ENCODE measurements around the gene SOS2.
A peak's percentile ranks its signal among the peaks of the same experiment; 100 is the strongest.
"Not testable (repeated sequence)": the region's sequence is repeated elsewhere in the genome, so short reads cannot be mapped to it uniquely, and the experiment has no call there.

Gene SOS2

GRCh38 chr14:50225067-50225973 is 6.1 kb downstream of the SOS2 start:
- no peak for DNase-seq

DNA sequence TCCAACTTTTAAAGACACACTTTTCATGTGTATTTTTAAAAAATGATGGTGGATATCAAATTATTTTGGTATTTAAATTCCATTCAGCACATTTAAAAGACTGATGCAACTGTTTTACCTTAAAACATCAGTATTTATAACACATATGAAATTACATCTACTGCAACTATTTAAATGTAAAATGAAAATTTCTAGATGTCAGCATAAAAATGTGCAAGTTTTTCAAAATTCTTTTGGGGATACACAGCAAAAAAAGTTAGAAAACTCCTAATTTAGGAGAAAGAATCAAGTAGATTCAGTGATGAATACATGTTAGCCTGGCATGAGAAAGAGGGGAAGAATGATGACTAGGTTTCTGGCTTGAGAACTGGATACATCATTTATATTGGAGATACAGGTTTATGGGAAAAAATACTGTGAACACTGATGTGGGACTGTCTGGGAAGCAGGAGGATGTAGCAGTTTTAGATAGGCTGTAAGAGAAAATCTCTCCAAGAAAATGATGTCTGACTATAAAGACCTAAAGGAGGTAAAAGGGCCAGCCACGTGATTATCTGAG is 9.2 kb downstream of the SOS2 start:
- DNase-seq: no peak

- no peak for DNase-seq
Measured at GRCh38 chr14:50218501-50218900, 12.9 kb downstream of the SOS2 start.

- no peak for DNase-seq
Measured at GRCh38 chr14:50215416-50215815, 16.0 kb downstream of the SOS2 start.

DNA sequence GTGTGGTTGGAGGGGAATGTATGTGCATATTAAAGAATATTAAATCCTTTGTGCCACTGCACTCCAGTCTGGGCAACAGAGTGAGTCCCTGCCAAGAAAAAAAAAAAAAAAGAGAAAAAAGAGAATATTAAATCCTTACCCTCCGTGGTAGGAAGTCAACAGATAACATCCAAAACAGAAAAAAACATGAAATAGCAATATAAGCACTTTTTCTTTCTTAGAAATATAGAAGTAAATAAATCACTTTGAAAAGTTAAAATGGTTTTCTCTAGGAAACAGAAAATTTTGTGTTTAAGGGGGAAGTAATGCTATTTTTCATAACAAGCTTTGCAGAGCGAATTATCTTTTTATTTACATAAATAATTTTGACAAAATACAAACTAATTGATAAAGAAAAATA is 17.6 kb downstream of the SOS2 start:
- DNase-seq: no peak

GRCh38 chr14:50212726-50213125 is 18.7 kb downstream of the SOS2 start:
- DNase-seq: no peak

DNA sequence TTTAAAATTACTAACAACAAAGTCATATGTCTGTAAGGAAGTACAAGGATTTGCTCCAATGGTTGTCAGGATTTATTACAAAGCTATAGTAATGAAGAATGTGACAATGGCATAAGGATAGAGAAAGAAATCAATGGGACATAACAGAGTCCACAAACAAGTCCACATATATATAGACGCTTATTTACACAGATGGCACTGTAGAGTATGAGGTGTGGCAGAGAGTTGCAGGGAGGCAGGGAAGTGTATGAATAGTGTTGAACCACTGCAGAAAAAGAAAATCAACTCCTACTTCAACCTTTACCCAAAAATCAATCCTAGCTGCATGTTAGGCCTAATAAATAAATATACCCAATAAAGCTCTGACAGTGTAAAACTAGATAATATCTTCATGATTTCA is 21.3 kb downstream of the SOS2 start:
- no peak for DNase-seq

- no peak for DNase-seq
Measured at GRCh38 chr14:50198499-50198898, 32.9 kb downstream of the SOS2 start.

DNA sequence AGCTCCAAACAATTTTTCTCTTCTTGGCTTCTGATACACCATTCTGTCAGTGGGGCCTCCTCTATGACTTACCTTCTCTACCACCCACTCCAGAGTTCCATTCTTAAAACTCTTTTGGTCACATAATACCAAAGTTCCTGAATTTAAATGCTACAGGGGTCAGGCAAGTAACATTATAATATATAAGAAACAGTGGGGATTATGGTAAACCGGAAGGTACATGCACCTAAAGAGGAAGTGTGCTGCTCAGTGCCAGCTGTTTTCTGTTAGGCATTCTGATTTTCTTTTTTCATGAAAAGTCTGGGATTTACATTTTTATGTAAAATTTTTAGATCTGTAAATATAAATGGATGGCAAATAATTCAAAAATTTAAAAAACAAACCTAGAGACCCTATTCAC is 39.9 kb downstream of the SOS2 start:
- DNase-seq: no peak

GRCh38 chr14:50186107-50186506 is 45.3 kb downstream of the SOS2 start:
- DNase-seq: no peak

DNA sequence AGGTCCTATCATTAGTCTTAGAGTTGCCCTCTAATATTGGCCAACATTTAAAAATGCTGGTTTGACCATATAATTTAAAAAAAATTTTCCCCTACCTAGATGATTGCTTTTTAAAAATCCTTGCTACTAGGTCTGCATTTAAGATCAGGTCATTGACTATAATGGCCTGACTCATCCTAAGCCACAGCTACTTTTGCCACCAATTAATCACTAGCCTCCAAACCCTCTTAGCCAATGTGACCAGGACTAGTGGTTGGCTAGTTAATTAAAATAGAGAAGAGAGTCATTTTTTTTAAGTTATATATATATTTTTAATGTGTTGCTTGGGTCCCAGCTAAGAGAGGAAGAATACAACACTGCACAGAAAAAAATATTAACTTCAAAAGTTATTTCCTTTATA is 57.5 kb downstream of the SOS2 start:
- DNase-seq: no peak

DNA sequence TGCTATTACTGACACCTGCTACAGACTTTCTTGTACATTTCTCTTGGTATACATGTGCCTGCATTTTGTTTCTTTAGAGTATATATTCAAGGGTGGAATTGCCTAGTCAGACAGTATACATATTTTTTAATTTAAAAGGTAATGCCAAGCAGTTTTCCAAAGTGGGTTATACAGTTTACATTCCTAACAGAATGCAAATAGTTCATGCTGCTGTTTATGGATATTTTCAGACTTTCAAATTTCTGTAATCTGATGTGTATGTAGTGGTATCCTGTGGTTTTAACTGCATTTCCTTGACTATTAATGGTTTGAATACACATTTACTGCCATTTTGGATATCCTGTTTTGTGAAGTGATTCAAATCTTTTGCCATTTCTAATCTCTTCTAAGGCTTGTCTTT is 59.5 kb downstream of the SOS2 start:
- no peak for DNase-seq

DNA sequence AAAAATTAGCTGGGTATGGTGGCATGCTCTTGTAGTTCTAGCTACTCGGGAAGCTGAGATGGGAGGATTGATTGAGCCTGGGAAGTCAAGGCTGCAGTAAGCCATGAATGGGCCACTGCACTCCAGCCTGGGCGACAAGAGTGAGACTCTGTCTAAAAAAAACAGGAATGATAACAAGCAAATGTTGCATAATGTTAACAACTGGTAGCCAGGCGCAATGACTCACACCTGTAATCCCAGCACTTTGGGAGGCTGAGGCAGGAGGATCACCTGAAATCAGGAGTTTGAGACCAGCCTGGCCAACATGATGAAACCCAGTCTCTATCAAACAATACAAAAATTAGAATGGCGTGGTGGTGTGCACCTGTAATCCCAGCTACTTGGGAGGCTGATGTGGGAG is 64.0 kb downstream of the SOS2 start:
- not testable (repeated sequence) for DNase-seq

GRCh38 chr14:50156111-50156510 is 75.3 kb downstream of the SOS2 start:
- no peak for DNase-seq

DNA sequence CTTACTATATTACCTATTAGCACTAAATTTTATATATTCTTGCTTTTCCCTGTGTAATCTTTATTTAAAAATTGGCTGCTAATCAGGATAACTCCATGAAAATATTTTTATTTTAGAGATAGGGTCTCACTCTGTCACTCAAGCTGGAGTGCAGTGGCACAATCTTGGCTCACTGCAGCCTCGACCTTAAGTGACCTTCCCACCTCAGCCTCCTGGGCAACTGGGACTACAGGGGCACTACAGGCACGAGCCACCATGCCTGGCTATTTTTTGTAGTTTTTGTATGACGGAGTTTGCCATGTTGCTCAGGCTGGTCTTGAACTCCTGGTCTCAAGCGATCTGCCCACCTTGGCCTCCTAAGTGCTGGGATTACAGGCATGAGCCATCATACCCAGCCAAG is 82.6 kb downstream of the SOS2 start:
- no peak for DNase-seq

DNA sequence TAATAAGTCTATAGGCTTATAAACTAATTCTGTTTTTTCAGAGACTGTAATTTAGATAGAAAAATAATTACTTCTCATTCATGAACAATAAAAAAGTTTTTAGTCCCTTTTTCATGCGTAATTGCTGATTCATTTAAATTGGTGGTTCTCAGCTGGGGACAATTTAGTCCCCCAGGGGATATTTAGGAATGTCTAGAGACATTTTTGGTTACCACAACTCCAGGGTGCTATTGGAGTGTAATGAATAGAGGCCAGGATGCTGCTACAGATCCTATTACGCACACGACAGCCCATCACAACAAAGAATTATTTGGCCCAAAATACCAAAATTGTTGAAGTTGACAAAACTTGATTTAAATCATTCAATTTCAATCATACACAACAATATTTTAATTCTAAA is 92.2 kb downstream of the SOS2 start:
- no peak for DNase-seq

GRCh38 chr14:50127802-50128201 is 103.6 kb downstream of the SOS2 start:
- DNase-seq: no peak

- DNase-seq: no peak
Measured at GRCh38 chr14:50123062-50123461, 108.3 kb downstream of the SOS2 start.

DNA sequence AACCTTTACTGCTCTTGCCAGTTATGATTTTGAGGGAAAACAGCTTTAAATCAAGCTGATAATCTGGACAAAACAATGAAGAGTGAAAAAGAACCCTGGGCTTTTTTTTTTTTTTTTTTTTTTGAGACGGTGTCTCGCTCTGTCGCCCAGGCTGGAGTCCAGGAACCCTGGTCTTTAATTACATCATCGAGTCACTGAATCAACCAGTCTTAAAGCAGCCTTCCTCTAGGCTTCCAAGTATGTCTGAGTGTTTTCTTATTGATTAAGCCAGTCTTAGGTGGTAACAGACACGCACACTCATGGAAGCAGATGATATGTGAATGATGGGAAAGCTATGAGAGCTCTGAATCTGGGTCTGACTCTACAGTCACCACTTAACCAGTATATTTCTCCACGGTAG is 109.1 kb downstream of the SOS2 start:
- no peak for DNase-seq

DNA sequence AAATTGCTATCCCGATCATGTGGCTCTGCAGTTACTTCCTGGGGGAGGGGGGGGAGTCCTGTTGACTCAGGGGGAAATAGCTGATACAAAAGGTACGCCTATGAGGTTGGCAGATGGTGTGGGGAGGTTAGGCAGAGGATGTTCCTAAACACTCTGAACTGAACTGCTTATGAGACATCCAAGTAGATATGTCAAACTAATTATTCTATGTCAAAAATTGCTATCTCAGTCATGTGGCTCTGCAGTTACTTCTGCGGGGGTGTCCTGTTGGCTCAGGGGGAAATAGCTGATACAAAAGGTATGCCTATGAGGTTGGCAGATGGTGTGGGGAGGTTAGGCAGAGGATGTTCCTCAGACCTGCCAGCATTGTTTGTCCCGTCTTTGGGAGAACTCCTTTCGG is 109.9 kb downstream of the SOS2 start:
- DNase-seq: no peak

- no peak for DNase-seq
Measured at GRCh38 chr14:50117456-50117855, 113.9 kb downstream of the SOS2 start.

DNA sequence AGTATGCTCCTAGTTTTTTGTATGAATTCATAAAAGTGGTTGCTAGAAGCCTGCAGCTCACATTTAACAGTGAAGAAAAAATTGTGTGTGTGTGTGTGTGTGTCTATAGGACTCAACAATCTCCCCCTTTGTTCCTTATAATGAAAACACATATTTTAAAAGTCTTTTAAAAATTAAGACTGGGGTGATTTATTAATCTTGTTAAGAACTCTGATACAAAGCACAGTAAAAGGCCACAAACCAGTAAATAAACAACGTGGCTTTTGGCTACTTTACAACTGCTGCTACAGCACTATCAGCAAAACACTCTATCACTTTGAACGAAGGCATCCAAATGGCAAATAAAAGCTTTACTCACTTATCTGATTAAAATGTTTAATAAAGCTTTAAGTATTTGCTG is 114.4 kb downstream of the SOS2 start:
- DNase-seq: no peak

- peak; percentile 96 for DNase-seq
Measured at GRCh38 chr14:50116181-50116956, 115.0 kb downstream of the SOS2 start, which contains the start of gene VCPKMT. Gene VCPKMT, minus strand, starts transcription at chr14:50116572. Its CDS starts 20 bp downstream, at chr14:50116552.
